HepG2 (cell line): ENCODE measurements around the gene ANKRD11. TPM values are rescaled to one million over a fixed set of nuclear protein-coding genes. Genes with fewer than 3 reads are reported as not detected.
A peak's percentile ranks its signal among the peaks of the same experiment; 100 is the strongest.

Source experiments
- ARID3A ChIP-seq: IDR thresholded peaks from 2 replicates; pipeline ENCODE4 v1.6.1; 2012; ENCODE audit warnings: low read depth, low read length, improper control_type of control experiment
- ARNT2 ChIP-seq: sonication (generic); formaldehyde crosslinking; IDR thresholded peaks from 2 replicates; pipeline ENCODE4 v1.8.0; 2022; ENCODE audit warnings: mild to moderate bottlenecking, low read depth, missing genetic modification reagents, moderate library complexity
- EHMT2 ChIP-seq: fragments of 200-600 bp; sonication (generic); IDR thresholded peaks from 2 replicates; pipeline ENCODE4 v1.7.0; 2017; ENCODE audit warnings: antibody characterized with exemption, low read depth, low read length, borderline replicate concordance
- ERF ChIP-seq: IDR thresholded peaks from 2 replicates; pipeline ENCODE4 v1.6.1; 2018; ENCODE audit warnings: missing biosample characterization, missing genetic modification reagents
- FOSL1 ChIP-seq: sonication (generic); formaldehyde crosslinking; IDR thresholded peaks from 2 replicates; pipeline ENCODE4 v1.9.0; 2021; ENCODE audit warnings: missing genetic modification reagents, borderline replicate concordance
- GATAD2A ChIP-seq: IDR thresholded peaks from 2 replicates; pipeline ENCODE4 v1.6.1; 2016
- HNRNPK ChIP-seq: fragments of 200-400 bp; formaldehyde crosslinking; IDR thresholded peaks from 2 replicates; pipeline ENCODE4 v1.6.1; 2018; ENCODE audit warnings: low read length, low read depth, moderate library complexity, mild to moderate bottlenecking; ENCODE audit not compliant: poor library complexity, severe bottlenecking
- MAF1 ChIP-seq: sonication (generic); formaldehyde crosslinking; IDR thresholded peaks from 2 replicates; pipeline ENCODE4 v1.5.0; 2020; ENCODE audit warnings: missing genetic modification reagents, borderline replicate concordance
- MXD4 ChIP-seq: IDR thresholded peaks from 2 replicates; pipeline ENCODE4 v1.6.1; 2016; ENCODE audit warnings: mild to moderate bottlenecking, missing biosample characterization, missing genetic modification reagents
- MYNN ChIP-seq: sonication (generic); formaldehyde crosslinking; IDR thresholded peaks from 2 replicates; pipeline ENCODE4 v1.4.0; 2020; ENCODE audit warnings: mild to moderate bottlenecking, low read depth, missing genetic modification reagents
- PHF21A ChIP-seq: sonication (generic); formaldehyde crosslinking; IDR thresholded peaks from 2 replicates; pipeline ENCODE4 v1.5.0; 2020; ENCODE audit warnings: mild to moderate bottlenecking, missing genetic modification reagents
- SCMH1 ChIP-seq: sonication (generic); formaldehyde crosslinking; IDR thresholded peaks from 2 replicates; pipeline ENCODE4 v1.9.0; 2021; ENCODE audit warnings: missing genetic modification reagents, mild to moderate bottlenecking, borderline replicate concordance
- SRSF4 ChIP-seq: fragments of 200-400 bp; formaldehyde crosslinking; IDR thresholded peaks from one replicate; pipeline ENCODE4 v1.6.1; 2018; ENCODE audit warnings: mild to moderate bottlenecking, low read depth, low read length, moderate library complexity; ENCODE audit not compliant: poor library complexity, severe bottlenecking
- ZNF350 ChIP-seq: sonication (generic); formaldehyde crosslinking; IDR thresholded peaks from 2 replicates; pipeline ENCODE4 v1.4.0; 2020; ENCODE audit warnings: mild to moderate bottlenecking, low read depth, missing genetic modification reagents, borderline replicate concordance
- ZNF512B ChIP-seq: sonication (generic); formaldehyde crosslinking; IDR thresholded peaks from 2 replicates; pipeline ENCODE4 v1.5.1; 2020; ENCODE audit warnings: missing genetic modification reagents, mild to moderate bottlenecking, borderline replicate concordance
- ZNF687 ChIP-seq: sonication (generic); formaldehyde crosslinking; IDR thresholded peaks from 2 replicates; pipeline ENCODE4 v1.5.1; 2020; ENCODE audit warnings: mild to moderate bottlenecking, missing genetic modification reagents, moderate library complexity
- ZNF850 ChIP-seq: sonication (generic); formaldehyde crosslinking; conservative IDR thresholded peaks from 2 replicates; pipeline ENCODE4 v1.9.0; 2021; ENCODE audit warnings: mild to moderate bottlenecking, missing genetic modification reagents
- polyA plus RNA-seq, 8 experiments: library from polyadenylated mRNA; depleted of rRNA in 3 of 8; stranded (reverse) in 7 of 8; unstranded in 1 of 8; fragments of >200 nt; fragmentation: Illumina TruSeq in 4 of 8; extraction: Trizol in 4 of 8; gene quantifications; 2 replicates each; pipeline versions ENCODE4 v1.2.1 to v1.2.3, GENCODE V29; 2011 to 2016; ENCODE audit warnings: low read depth in 4 of 8, missing spikeins in 1 of 8, mixed read lengths in 1 of 8; ENCODE audit not compliant: insufficient read depth in 1 of 8
- total RNA-seq, 5 experiments: library from RNA; depleted of rRNA; stranded (reverse); fragments of >200 nt; fragmentation: Illumina TruSeq; extraction: Trizol; gene quantifications; 2 replicates each; pipeline ENCODE4 v1.2.3, GENCODE V29; 2016; ENCODE audit warnings: low read depth in 1 of 5
- TF ChIP-seq, protein P1 (sequence below): sonication (generic); formaldehyde crosslinking; IDR thresholded peaks from 2 replicates; pipeline ENCODE4 v1.5.0; 2020; ENCODE audit warnings: missing genetic modification reagents

ANKRD11 gene
- total and polyA plus RNA-seq, 2 of the 13 experiments (the other 11 are each of a cell fraction or from before 2014, with no cell fraction given): 21.4 to 38.4 TPM

GRCh38 chr16:89345642-89346150, 144.7 kb downstream of the ANKRD11 start (continued):
- TF ChIP-seq ZNF687 (CRISPR knock-in tag) (peak; percentile 29; the same call in 1 of the 2 replicates), PHF21A (CRISPR knock-in tag) (peak; percentile 68), ZNF350 (CRISPR knock-in tag) (no peak; the same call in 1 of the 2 replicates), MXD4 (CRISPR knock-in tag) (no peak), MAF1 (CRISPR knock-in tag) (no peak), FOSL1 (CRISPR knock-in tag) (no peak), SCMH1 (CRISPR knock-in tag) (no peak), MYNN (CRISPR knock-in tag) (no peak), ERF (CRISPR knock-in tag) (peak; percentile 58; the same call in 1 of the 2 replicates), GATAD2A (0 out of 2 replicates have a peak, but pooled peaks have one; percentile 28), EHMT2 (no peak), ZNF512B (CRISPR knock-in tag) (no peak; the same call in 1 of the 2 replicates), HNRNPK (no peak), SRSF4 (no peak), ARNT2 (no peak), ZNF850 (CRISPR knock-in tag) (no peak), ARID3A (no peak)
- TF ChIP-seq, protein P1, sequence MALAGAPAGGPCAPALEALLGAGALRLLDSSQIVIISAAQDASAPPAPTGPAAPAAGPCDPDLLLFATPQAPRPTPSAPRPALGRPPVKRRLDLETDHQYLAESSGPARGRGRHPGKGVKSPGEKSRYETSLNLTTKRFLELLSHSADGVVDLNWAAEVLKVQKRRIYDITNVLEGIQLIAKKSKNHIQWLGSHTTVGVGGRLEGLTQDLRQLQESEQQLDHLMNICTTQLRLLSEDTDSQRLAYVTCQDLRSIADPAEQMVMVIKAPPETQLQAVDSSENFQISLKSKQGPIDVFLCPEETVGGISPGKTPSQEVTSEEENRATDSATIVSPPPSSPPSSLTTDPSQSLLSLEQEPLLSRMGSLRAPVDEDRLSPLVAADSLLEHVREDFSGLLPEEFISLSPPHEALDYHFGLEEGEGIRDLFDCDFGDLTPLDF (CRISPR knock-in tag): no peak
